Panc1 (cell line): ENCODE measurements around the gene OTUD1. TPM values are rescaled to one million over a fixed set of nuclear protein-coding genes. Genes with fewer than 3 reads are reported as not detected.
A peak's percentile ranks its signal among the peaks of the same experiment; 100 is the strongest.

Source experiments
- ATAC-seq: fragments of 200-7000 bp; cut with Tn5 transposase; 2 replicates; pipeline ENCODE4 v1.9.1; 2020; ENCODE audit warnings: mild to moderate bottlenecking, moderate library complexity
- BruUV-seq: library from RNA; stranded (reverse); fragments of 400-500 nt; replicated peaks from 2 replicates; lab custom pipeline; 2021; lab: Mats Ljungman, UMichigan
- CTCF ChIA-PET: fragments of 300-600 bp; sonication (Branson Sonifier 250); formaldehyde crosslinking; loops from one replicate; lab custom pipeline; 2022; ENCODE audit warnings: antibody characterized with exemption; lab: Charles Lee
- POLR2A ChIA-PET: fragments of 300-600 bp; sonication (Branson Sonifier 250); formaldehyde crosslinking; loops from one replicate; lab custom pipeline; 2022; ENCODE audit warnings: antibody characterized with exemption; lab: Charles Lee
- DNase-seq: peaks from one replicate; pipeline ENCODE4 v3.0.0-alpha.2; 2010; ENCODE audit warnings: low read depth, low spot score
- H3K27ac ChIP-seq: 2 replicates; pipeline ENCODE4 v1.5.1; 2011; ENCODE audit warnings: mild to moderate bottlenecking, low read length, inconsistent platforms
- H3K27me3 ChIP-seq: fragments of 200-500 bp; sonication (Bioruptor generic); 2 replicates; pipeline ENCODE4 v1.6.0; 2014; ENCODE audit warnings: low read length, inconsistent platforms; ENCODE audit not compliant: control insufficient read depth, insufficient read depth
- H3K36me3 ChIP-seq: fragments of 200-500 bp; sonication (Bioruptor generic); 2 replicates; pipeline ENCODE4 v1.5.1; 2014; ENCODE audit warnings: inconsistent platforms, mild to moderate bottlenecking, low read length, moderate library complexity; ENCODE audit not compliant: control insufficient read depth, insufficient read depth
- H3K4me1 ChIP-seq: 2 replicates; pipeline ENCODE4 v1.5.1; 2011; ENCODE audit warnings: inconsistent platforms, mild to moderate bottlenecking, low read length, moderate library complexity; ENCODE audit not compliant: control insufficient read depth, insufficient read depth
- H3K4me3 ChIP-seq, 2 experiments: 2 replicates each; pipeline ENCODE4 v1.5.1; 2011 to 2012; ENCODE audit warnings: low read depth in 2 of 2, low read length in 2 of 2, mild to moderate bottlenecking in 2 of 2, inconsistent platforms in 1 of 2, moderate library complexity in 1 of 2
- H3K9me3 ChIP-seq: fragments of 200-500 bp; sonication (Bioruptor generic); 2 replicates; pipeline ENCODE4 v1.5.1; 2014; ENCODE audit warnings: low read depth, mild to moderate bottlenecking, inconsistent platforms, low read length, moderate library complexity; ENCODE audit not compliant: control insufficient read depth, insufficient read depth
- CTCF ChIP-seq: fragments of 450-650 bp; IDR thresholded peaks from 2 replicates; pipeline ENCODE4 v1.5.1; 2017; ENCODE audit warnings: mild to moderate bottlenecking
- POLR2AphosphoS5 ChIP-seq: IDR thresholded peaks from 2 replicates; pipeline ENCODE4 v1.6.1; 2012; ENCODE audit warnings: mild to moderate bottlenecking, low read depth, low read length, moderate library complexity
- REST ChIP-seq, 2 experiments: IDR thresholded peaks; 2 replicates each; pipeline ENCODE4 v1.6.1; 2011 to 2012; ENCODE audit warnings: low read depth in 2 of 2, control low read depth in 1 of 2, low read length in 1 of 2, mild to moderate bottlenecking in 1 of 2, moderate library complexity in 1 of 2; ENCODE audit not compliant: insufficient read depth in 1 of 2
- SIN3A ChIP-seq: IDR thresholded peaks from 2 replicates; pipeline ENCODE4 v1.6.1; 2012; ENCODE audit warnings: low read depth, mild to moderate bottlenecking, low read length, moderate library complexity, borderline replicate concordance; ENCODE audit not compliant: insufficient read depth
- TCF7L2 ChIP-seq: IDR thresholded peaks from 2 replicates; pipeline ENCODE4 v1.6.1; 2011; ENCODE audit warnings: mild to moderate bottlenecking, low read depth, low read length, inconsistent platforms
- in situ Hi-C: cut with HindIII; loops from 2 replicates; pipeline ENCODE4 v1.10.0; 2016; ENCODE audit warnings: low sequenced_read_pairs, low pct_unique_long_range_greater_than_20kb
- intact Hi-C: fragments of 100-400 bp; cut with micrococcal nuclease; formaldehyde crosslinking; loops from one replicate; pipeline ENCODE4 v1.10.0; 2022; ENCODE audit not compliant: unreplicated experiment
- total RNA-seq: library from RNA; stranded (reverse); gene quantifications from one replicate; pipeline ENCODE4 v1.2.1, GENCODE V29; 2021; ENCODE audit not compliant: unreplicated experiment

OTUD1 gene
- total RNA-seq, 1 experiment from 2014 or later: 2.8 TPM

- in situ Hi-C loops (no loop called here), intact Hi-C loops (no loop called here)
- no peaks in the 10 kb centered on the region for H3K27me3 ChIP-seq
- H3K27ac ChIP-seq: peak overlapping the region; percentile 73
- H3K36me3 ChIP-seq: no peaks in the 10 kb centered on the region
- H3K9me3 ChIP-seq: no peaks in the 10 kb centered on the region
- H3K4me1 ChIP-seq: peaks cover 9% of the 10 kb centered on the region; the same call in 1 of the 2 replicates
- POLR2A ChIA-PET: no interaction called here
- DNase-seq (no peak), ATAC-seq (no peak)
- H3K4me3 ChIP-seq: peak overlapping the region; percentile 58 to 64
- TF ChIP-seq POLR2AphosphoS5: no peak
- TF ChIP-seq CTCF: no peak
- TF ChIP-seq SIN3A: no peak
- no peak for TF ChIP-seq REST (IDR thresholded peaks at IDR 0.05; ENCODE audit: insufficient read depth in 1 of 2, low read depth in 2 of 2, low read length in 1 of 2)
- CTCF ChIA-PET: interaction anchor here (0.7 kb wide), 1 partner anchor 84 kb away, joined by 3 read pairs; no protein-coding TSS in a partner anchor
- BruUV-seq: no TSS peak
Measured at GRCh38 chr10:23437963-23438546, 820 bp upstream of the OTUD1 start.

GRCh38 chr10:23439452-23439960, 631 bp downstream of the OTUD1 start:
- no peak overlapping the region for H3K27ac ChIP-seq
- DNase-seq (no peak), ATAC-seq (peak; percentile 33)
- peaks cover 9% of the 10 kb centered on the region; the same call in 1 of the 2 replicates for H3K4me1 ChIP-seq
- no peaks in the 10 kb centered on the region for H3K27me3 ChIP-seq
- in situ Hi-C loops: no loop called here
- POLR2A ChIA-PET: no interaction called here
- TF ChIP-seq CTCF: no peak
- TF ChIP-seq SIN3A: no peak
- no peak for TF ChIP-seq POLR2AphosphoS5
- TF ChIP-seq REST (IDR thresholded peaks at IDR 0.05; ENCODE audit: insufficient read depth in 1 of 2, low read depth in 2 of 2, low read length in 1 of 2): no peak
- TF ChIP-seq TCF7L2: no peak
- no peaks in the 10 kb centered on the region for H3K36me3 ChIP-seq
- no peaks in the 10 kb centered on the region for H3K9me3 ChIP-seq
- peak overlapping the region; percentile 58 to 64 for H3K4me3 ChIP-seq
- CTCF ChIA-PET: no interaction called here
- no TSS peak for BruUV-seq
- intact Hi-C loops: no loop called here
